ENCODE data around the gene OR6S1.
"Not testable (repeated sequence)": the region's sequence is repeated elsewhere in the genome, so short reads cannot be mapped to it uniquely, and the experiment has no call there.

OR6S1 gene

GRCh38 chr14:20668969-20669368 is 27.5 kb upstream of the OR6S1 start:
- no peak for DNase-seq (ENCODE audit: low read depth, low spot score)

- DNase-seq (ENCODE audit: low read depth, low spot score) = no peak
Observed at GRCh38 chr14:20667957-20668356, 26.5 kb upstream of the OR6S1 start.

- not testable (repeated sequence) for DNase-seq (ENCODE audit: low read depth, low spot score)
Observed at GRCh38 chr14:20666400-20666961, 25.0 kb upstream of the OR6S1 start.

GRCh38 chr14:20662968-20663732 is 21.7 kb upstream of the OR6S1 start:
- peak; percentile 95 for DNase-seq (ENCODE audit: low read depth, low spot score)

- DNase-seq (ENCODE audit: low read depth, low spot score) = no peak
Observed at GRCh38 chr14:20661197-20661596, 19.7 kb upstream of the OR6S1 start.

GRCh38 chr14:20659813-20660395 is 18.4 kb upstream of the OR6S1 start:
- no peak for DNase-seq (ENCODE audit: low read depth, low spot score)

- no peak for DNase-seq (ENCODE audit: low read depth, low spot score)
Observed at GRCh38 chr14:20659336-20659735, 17.8 kb upstream of the OR6S1 start.

- no peak for DNase-seq (ENCODE audit: low read depth, low spot score)
Observed at GRCh38 chr14:20658246-20658645, 16.8 kb upstream of the OR6S1 start.

GRCh38 chr14:20657216-20658211 is 16.0 kb upstream of the OR6S1 start:
- DNase-seq (ENCODE audit: low read depth, low spot score) = peak; percentile 88

GRCh38 chr14:20656274-20656673 is 14.8 kb upstream of the OR6S1 start:
- no peak for DNase-seq (ENCODE audit: low read depth, low spot score)

- DNase-seq (ENCODE audit: low read depth, low spot score) = no peak
Observed at GRCh38 chr14:20655851-20656250, 14.4 kb upstream of the OR6S1 start.

- DNase-seq (ENCODE audit: low read depth, low spot score) = peak; percentile 96
Observed at GRCh38 chr14:20652996-20653975, 11.8 kb upstream of the OR6S1 start.

- DNase-seq (ENCODE audit: low read depth, low spot score) = no peak
Observed at GRCh38 chr14:20645481-20645880, 4.0 kb upstream of the OR6S1 start.

- DNase-seq (ENCODE audit: low read depth, low spot score) = peak; percentile 37
Observed at GRCh38 chr14:20644520-20644919, 3.0 kb upstream of the OR6S1 start.

GRCh38 chr14:20642755-20643154 is 1.3 kb upstream of the OR6S1 start:
- peak; percentile 82 for DNase-seq (ENCODE audit: low read depth, low spot score)

- DNase-seq (ENCODE audit: low read depth, low spot score) = no peak
Observed at GRCh38 chr14:20642182-20642581, 691 bp upstream of the OR6S1 start.

GRCh38 chr14:20632831-20633691 is 8.4 kb downstream of the OR6S1 start:
- DNase-seq (ENCODE audit: low read depth, low spot score) = peak; percentile 95

- no peak for DNase-seq (ENCODE audit: low read depth, low spot score)
Observed at GRCh38 chr14:20632448-20632830, 9.1 kb downstream of the OR6S1 start.

- DNase-seq (ENCODE audit: low read depth, low spot score) = peak; percentile 83
Observed at GRCh38 chr14:20631880-20632389, 9.6 kb downstream of the OR6S1 start.
